OCI-LY7 (cell line): ENCODE data around the gene PRMT3.

Experiments used
- CTCF ChIP-seq: fragments of 200-600 bp; sonication (generic); conservative IDR thresholded peaks from 2 replicates; pipeline ENCODE4 v1.5.1; 2014; ENCODE audit warnings: mild to moderate bottlenecking, antibody characterized with exemption, low read length, moderate library complexity, mixed read lengths
- EZH2phosphoT487 ChIP-seq: fragments of 200-600 bp; sonication (generic); IDR thresholded peaks from 2 replicates; pipeline ENCODE4 v1.6.1; 2018; ENCODE audit warnings: low read depth, borderline replicate concordance, mild to moderate bottlenecking, mixed run types, antibody characterized with exemption, low read length, moderate library complexity, mixed read lengths

DNA sequence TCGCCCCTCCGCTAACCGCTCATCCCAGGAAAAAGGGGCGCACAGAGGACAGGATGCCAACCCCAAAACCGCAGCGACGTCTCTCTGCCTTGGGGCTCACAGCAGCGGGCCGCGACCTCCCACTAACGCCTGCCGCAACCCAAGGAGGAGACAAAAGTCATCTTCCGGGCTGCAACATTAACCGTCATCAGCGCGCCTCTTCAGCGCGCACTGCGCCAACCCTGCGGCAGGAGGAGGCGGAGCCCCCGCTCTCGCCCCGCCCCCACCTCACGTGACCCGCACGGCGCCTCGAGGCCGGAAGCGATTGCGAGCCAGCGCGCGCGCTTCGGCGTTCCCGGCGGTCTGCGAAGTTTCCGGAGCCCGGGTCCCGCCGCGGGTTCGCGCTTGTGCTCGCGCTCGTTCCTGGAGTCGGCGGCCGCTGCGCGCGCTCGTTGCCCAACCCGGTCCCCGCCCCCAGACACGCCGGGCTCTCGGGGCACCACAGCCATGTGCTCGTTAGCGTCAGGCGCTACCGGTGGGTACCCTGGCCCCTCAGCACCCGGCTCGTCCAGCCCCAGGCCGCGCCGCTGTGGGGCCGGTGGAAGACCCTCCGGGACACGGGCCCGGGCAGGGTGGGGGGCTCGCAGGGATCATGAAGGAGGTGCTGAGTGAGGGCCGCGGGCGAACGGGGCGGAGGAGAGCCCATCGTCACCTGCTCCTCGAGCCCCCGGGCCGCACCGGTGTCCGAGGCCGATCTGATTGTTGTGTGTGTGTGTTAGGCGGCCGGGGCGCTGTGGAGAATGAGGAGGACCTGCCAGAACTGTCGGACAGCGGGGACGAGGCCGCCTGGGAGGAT lies at the start of gene PRMT3:
- no peak; the same call in 1 of the 2 replicates for TF ChIP-seq CTCF
- no peak for TF ChIP-seq EZH2phosphoT487
